HFF-Myc (cell line): ENCODE data around the gene OPHN1.

Experiments used
- DNase-seq: peaks from one replicate; pipeline ENCODE4 v3.0.0-alpha.2; 2011; ENCODE audit warnings: low read depth; ENCODE audit errors: extremely low read depth
- H3K4me3 ChIP-seq: replicated peaks from 2 replicates; pipeline ENCODE4 v1.5.1; 2011; ENCODE audit warnings: low read depth, mild to moderate bottlenecking, control low read depth, low read length
- CTCF ChIP-seq: IDR thresholded peaks from 2 replicates; pipeline ENCODE4 v1.5.1; 2012; ENCODE audit warnings: mild to moderate bottlenecking, low read depth, low read length, control low read depth; ENCODE audit errors: missing control alignments

The OPHN1 gene

DNA sequence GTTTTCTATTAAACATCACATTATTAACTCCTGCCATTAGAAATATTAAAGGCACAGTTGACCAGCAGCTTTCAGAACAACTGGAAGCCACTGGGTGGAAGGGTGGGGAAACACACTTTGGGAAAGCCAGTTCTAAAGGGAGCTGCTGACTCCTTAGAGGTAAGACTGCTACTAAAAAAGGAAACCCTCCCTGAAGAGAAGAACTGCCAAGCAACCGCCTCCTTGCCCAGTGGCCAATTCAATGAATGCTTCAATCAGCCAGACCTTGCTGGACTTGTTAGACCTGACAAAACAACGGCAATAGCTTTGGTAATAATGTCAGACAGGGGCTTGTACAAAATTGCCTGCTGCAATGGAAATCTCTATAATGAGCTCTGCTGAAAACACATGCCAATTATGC is 15.6 kb downstream of the OPHN1 start:
- TF ChIP-seq CTCF = no peak
- H3K4me3 ChIP-seq = no peak overlapping the region
- DNase-seq = no peak

DNA sequence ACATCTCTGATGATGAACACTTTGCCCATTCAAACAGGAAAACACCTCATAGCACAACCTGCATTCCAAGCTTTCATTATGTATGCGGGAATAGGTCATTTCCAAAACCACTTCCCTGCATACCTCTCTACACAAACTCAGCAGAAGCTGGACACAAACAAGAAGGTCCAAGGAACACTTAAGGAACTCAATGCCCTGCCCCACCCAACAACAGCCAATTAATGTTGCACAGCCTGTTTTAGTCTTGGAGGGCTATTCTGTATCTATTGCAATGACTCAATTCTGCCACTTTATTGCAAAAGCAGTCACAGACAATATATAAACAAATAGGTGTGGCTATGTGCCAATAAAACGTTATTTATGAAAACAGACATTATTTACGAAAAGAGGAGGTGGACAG is 16.7 kb downstream of the OPHN1 start:
- H3K4me3 ChIP-seq = no peak overlapping the region
- DNase-seq = no peak
- TF ChIP-seq CTCF = no peak

- no peak for TF ChIP-seq CTCF
- no peak for DNase-seq
- no peak overlapping the region for H3K4me3 ChIP-seq
Measured at GRCh38 chrX:68415316-68415715, 18.0 kb downstream of the OPHN1 start.

DNA sequence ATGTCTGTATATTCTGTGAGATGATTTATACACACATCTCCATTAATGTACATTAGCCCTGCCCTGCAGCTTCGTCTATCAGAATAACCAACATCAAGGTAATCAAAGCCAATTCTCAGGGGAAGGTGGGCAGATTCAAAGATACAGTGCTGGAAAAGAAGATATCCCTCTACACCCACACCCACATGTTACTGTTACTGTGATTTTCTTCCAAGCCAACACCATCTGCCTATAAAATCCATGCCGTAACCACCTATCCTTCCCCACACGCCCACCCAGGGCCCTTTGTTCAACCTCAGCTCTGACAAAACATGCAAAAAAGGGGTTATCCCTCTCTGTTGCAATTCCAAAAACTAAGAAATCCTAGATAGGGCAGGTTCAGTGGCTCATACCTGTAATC is 20.0 kb downstream of the OPHN1 start:
- no peak for TF ChIP-seq CTCF
- DNase-seq = no peak

DNA sequence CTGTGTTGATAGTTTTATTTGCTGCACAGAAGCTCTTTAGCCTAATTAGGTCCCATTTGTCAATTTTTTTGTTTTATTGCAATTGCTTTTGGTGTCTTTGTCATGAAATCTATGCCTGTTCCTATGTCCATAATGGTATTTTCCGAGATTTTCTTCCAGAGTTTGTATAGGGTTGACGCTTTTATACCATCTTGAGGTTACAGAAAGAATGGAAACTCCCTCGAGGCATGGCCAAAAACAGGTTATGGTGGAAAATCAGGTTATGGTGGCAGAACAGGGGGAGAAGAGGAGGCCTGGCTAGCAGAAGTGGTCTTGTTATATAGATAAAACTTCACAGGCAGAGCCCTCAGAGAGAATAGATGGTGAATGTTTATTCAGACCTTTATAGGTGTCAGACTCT is 21.6 kb downstream of the OPHN1 start:
- DNase-seq = no peak
- TF ChIP-seq CTCF = no peak
- no peak overlapping the region for H3K4me3 ChIP-seq

More for the DNA sequence above, 20.0 kb downstream of the OPHN1 start:
- H3K4me3 ChIP-seq = no peak overlapping the region

DNA sequence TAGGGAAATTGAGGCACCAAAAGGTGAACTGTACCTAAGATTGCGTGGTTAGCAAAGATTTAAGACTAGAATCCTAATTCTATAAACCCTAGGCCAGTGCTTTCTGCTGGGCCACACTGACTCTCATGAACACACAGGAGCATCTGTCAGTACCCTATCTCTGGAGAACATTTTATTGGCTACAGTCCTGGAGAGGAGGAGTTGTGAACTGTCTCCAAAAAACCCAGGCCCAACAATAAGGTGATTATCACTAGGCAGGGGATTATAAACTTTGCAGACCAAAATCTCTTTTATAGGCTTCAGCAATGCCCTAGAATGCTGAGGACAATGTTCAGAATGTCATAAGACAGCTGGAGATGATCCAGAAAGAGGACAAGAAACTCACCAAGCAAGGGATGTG is 24.1 kb downstream of the OPHN1 start:
- DNase-seq = no peak
- TF ChIP-seq CTCF = no peak
- H3K4me3 ChIP-seq = no peak overlapping the region

- no peak for TF ChIP-seq CTCF
- DNase-seq = no peak
- H3K4me3 ChIP-seq = no peak overlapping the region
Measured at GRCh38 chrX:68403522-68403921, 29.8 kb downstream of the OPHN1 start.
